ENCODE measurements around the gene PARP8.

GRCh38 chr5:50724262-50724661 lies 57.8 kb downstream of the PARP8 start:
- TF ChIP-seq CTCF (conservative IDR thresholded peaks at IDR 0.05) (no peak), ZFX (IDR thresholded peaks at IDR 0.05) (no peak)

All from C4-2B (cell line).